ENCODE data around the gene NPPA. TPM values are rescaled to one million over a fixed set of nuclear protein-coding genes. Genes with fewer than 3 reads are reported as not detected.

Gene NPPA
- total and polyA plus RNA-seq, 9 of the 15 experiments (the other 6 are each of a cell fraction or from before 2014, with no cell fraction given), result not detected

DNA sequence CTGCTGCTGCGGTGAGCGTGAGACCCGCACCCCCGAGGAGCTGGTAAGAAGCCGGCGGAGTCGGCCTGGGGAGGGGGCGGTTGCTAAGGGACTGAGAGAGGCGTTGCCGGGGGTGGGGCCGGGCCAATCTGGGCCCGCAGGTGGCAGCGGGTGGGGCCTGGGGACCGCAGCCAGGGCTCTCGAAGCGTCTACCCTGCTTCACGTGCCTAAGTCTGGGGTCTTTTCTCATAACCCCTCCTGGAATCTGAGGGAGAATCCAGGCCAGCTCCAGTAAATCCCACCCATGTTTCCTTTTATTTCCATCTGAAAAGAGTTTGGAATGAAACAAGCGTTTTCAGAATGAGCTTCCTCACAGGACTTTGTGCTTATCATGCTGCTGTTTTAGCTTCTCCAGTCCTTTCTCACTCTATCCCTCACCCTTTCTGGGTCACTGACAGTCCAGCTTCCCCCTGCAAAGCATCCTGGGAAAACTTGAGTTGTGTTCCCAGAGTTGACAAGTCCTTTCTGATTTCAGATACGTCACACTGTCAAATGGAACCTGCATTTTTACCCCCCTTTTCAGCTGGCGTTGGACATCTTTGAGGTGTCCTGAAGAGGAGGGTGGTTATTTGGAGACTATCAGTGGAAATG, 41.2 kb downstream of the NPPA start (continued):
- TF ChIP-seq, protein P1, sequence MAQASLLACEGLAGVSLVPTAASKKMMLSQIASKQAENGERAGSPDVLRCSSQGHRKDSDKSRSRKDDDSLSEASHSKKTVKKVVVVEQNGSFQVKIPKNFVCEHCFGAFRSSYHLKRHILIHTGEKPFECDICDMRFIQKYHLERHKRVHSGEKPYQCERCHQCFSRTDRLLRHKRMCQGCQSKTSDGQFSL (CRISPR knock-in tag; IDR thresholded peaks at IDR 0.05), result no peak
- TF ChIP-seq, protein P1 (tag; IDR thresholded peaks at IDR 0.05), result no peak
- TF ChIP-seq MTA1 (IDR thresholded peaks at IDR 0.05; ENCODE audit: borderline replicate concordance), result peak; percentile 83; the same call in 1 of the 2 replicates
- TF ChIP-seq, protein P2, sequence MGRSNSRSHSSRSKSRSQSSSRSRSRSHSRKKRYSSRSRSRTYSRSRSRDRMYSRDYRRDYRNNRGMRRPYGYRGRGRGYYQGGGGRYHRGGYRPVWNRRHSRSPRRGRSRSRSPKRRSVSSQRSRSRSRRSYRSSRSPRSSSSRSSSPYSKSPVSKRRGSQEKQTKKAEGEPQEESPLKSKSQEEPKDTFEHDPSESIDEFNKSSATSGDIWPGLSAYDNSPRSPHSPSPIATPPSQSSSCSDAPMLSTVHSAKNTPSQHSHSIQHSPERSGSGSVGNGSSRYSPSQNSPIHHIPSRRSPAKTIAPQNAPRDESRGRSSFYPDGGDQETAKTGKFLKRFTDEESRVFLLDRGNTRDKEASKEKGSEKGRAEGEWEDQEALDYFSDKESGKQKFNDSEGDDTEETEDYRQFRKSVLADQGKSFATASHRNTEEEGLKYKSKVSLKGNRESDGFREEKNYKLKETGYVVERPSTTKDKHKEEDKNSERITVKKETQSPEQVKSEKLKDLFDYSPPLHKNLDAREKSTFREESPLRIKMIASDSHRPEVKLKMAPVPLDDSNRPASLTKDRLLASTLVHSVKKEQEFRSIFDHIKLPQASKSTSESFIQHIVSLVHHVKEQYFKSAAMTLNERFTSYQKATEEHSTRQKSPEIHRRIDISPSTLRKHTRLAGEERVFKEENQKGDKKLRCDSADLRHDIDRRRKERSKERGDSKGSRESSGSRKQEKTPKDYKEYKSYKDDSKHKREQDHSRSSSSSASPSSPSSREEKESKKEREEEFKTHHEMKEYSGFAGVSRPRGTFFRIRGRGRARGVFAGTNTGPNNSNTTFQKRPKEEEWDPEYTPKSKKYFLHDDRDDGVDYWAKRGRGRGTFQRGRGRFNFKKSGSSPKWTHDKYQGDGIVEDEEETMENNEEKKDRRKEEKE (IDR thresholded peaks at IDR 0.05; ENCODE audit: borderline replicate concordance in 1 of 2, control insufficient read depth in 1 of 2, low read depth in 2 of 2, low read length in 1 of 2), result 0 out of 4 replicates have a peak, but pooled peaks of 1 of the 2 experiments have one; percentile 27
- TF ChIP-seq ZNF263 (CRISPR knock-in tag; IDR thresholded peaks at IDR 0.05; ENCODE audit: borderline replicate concordance), result peak; percentile 75
- TF ChIP-seq, protein P3, sequence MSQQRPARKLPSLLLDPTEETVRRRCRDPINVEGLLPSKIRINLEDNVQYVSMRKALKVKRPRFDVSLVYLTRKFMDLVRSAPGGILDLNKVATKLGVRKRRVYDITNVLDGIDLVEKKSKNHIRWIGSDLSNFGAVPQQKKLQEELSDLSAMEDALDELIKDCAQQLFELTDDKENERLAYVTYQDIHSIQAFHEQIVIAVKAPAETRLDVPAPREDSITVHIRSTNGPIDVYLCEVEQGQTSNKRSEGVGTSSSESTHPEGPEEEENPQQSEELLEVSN (IDR thresholded peaks at IDR 0.05; ENCODE audit: borderline replicate concordance in 1 of 2, extremely low read depth in 1 of 2, insufficient read depth in 1 of 2, insufficient read length in 1 of 2, low read depth in 1 of 2, low read length in 1 of 2, poor library complexity in 1 of 2, severe bottlenecking in 1 of 2), result peak in 1 of 2 experiments; percentile 62
- TF ChIP-seq L3MBTL2 (IDR thresholded peaks at IDR 0.05), result peak; percentile 83
- peak; percentile 9; the same call in 1 of the 2 replicates for TF ChIP-seq DIDO1 (tag; IDR thresholded peaks at IDR 0.05; ENCODE audit: low read depth)
- TF ChIP-seq, protein P4, sequence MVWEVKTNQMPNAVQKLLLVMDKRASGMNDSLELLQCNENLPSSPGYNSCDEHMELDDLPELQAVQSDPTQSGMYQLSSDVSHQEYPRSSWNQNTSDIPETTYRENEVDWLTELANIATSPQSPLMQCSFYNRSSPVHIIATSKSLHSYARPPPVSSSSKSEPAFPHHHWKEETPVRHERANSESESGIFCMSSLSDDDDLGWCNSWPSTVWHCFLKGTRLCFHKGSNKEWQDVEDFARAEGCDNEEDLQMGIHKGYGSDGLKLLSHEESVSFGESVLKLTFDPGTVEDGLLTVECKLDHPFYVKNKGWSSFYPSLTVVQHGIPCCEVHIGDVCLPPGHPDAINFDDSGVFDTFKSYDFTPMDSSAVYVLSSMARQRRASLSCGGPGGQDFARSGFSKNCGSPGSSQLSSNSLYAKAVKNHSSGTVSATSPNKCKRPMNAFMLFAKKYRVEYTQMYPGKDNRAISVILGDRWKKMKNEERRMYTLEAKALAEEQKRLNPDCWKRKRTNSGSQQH (CRISPR knock-in tag; IDR thresholded peaks at IDR 0.05), result 0 out of 2 replicates have a peak, but pooled peaks have one; percentile 67
- TF ChIP-seq ATF1 (CRISPR knock-in tag; IDR thresholded peaks at IDR 0.05), result no peak
- peak; percentile 90 for TF ChIP-seq ATF1 (tag; IDR thresholded peaks at IDR 0.05)
- peak; percentile 35 for TF ChIP-seq MEIS2 (IDR thresholded peaks at IDR 0.05; ENCODE audit: partially characterized antibody)
- TF ChIP-seq, protein P5, sequence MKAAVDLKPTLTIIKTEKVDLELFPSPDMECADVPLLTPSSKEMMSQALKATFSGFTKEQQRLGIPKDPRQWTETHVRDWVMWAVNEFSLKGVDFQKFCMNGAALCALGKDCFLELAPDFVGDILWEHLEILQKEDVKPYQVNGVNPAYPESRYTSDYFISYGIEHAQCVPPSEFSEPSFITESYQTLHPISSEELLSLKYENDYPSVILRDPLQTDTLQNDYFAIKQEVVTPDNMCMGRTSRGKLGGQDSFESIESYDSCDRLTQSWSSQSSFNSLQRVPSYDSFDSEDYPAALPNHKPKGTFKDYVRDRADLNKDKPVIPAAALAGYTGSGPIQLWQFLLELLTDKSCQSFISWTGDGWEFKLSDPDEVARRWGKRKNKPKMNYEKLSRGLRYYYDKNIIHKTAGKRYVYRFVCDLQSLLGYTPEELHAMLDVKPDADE (conservative IDR thresholded peaks at IDR 0.05; ENCODE audit: control insufficient read depth, low read depth, low read length), result peak; percentile 42; the same call in 1 of the 2 replicates
- TF ChIP-seq FIP1L1 (IDR thresholded peaks at IDR 0.05; ENCODE audit: low read depth, low read length, poor library complexity, severe bottlenecking), result peak; percentile 1
- no peak for TF ChIP-seq NR4A1 (CRISPR knock-in tag; IDR thresholded peaks at IDR 0.05)
- TF ChIP-seq NR4A1 (tag; IDR thresholded peaks at IDR 0.05), result 0 out of 2 replicates have a peak, but pooled peaks have one; percentile 31
- TF ChIP-seq ZNF431 (CRISPR knock-in tag; IDR thresholded peaks at IDR 0.05), result 0 out of 2 replicates have a peak, but pooled peaks have one; percentile 20
- TF ChIP-seq HSF4 (CRISPR knock-in tag; IDR thresholded peaks at IDR 0.05; ENCODE audit: borderline replicate concordance), result peak; percentile 69; the same call in 1 of the 2 replicates

All from K562 (cell line).